Spinal cord (tissue), 10 donors: ENCODE data around the gene TEX48. TPM values are rescaled to one million over a fixed set of nuclear protein-coding genes. Genes with fewer than 3 reads are reported as not detected.
A peak's percentile ranks its signal among the peaks of the same experiment; 100 is the strongest.

ENCODE experiments used
- DNase-seq, 6 donors: peaks; one replicate each; pipeline versions ENCODE4 v3.0.0 to v3.0.0-alpha.2; 2013 to 2015; ENCODE audit warnings: low spot score in 6 of 6, low read depth in 4 of 6
- H3K27ac ChIP-seq: one replicate; pipeline ENCODE4 v1.5.1; 2013; ENCODE audit warnings: low read depth, low read length, control low read depth
- H3K27me3 ChIP-seq: one replicate; pipeline ENCODE4 v1.6.1; 2013; ENCODE audit warnings: low read length; ENCODE audit not compliant: control insufficient read depth, insufficient read depth
- H3K36me3 ChIP-seq: one replicate; pipeline ENCODE4 v1.6.1; 2013; ENCODE audit warnings: low read length; ENCODE audit not compliant: control insufficient read depth, insufficient read depth
- H3K4me1 ChIP-seq: one replicate; pipeline ENCODE4 v1.6.1; 2013; ENCODE audit warnings: low read length; ENCODE audit not compliant: control insufficient read depth, insufficient read depth
- H3K4me3 ChIP-seq: one replicate; pipeline ENCODE4 v1.5.1; 2013; ENCODE audit warnings: low read depth, low read length, control low read depth
- H3K9me3 ChIP-seq: one replicate; pipeline ENCODE4 v1.6.1; 2013; ENCODE audit warnings: low read length; ENCODE audit not compliant: control insufficient read depth, insufficient read depth
- WGBS: methylation state at CpG from one replicate; pipeline ENCODE4 v1.1.5; 2013; ENCODE audit warnings: missing lambda C conversion rate; ENCODE audit not compliant: insufficient coverage; 5-methylcytosine and 5-hydroxymethylcytosine counted together
- polyA plus RNA-seq, 2 donors: library from polyadenylated mRNA; unstranded; fragments of 120-200 nt; gene quantifications; one replicate each; pipeline ENCODE4 v1.2.1, GENCODE V29; 2013; ENCODE audit not compliant: insufficient read length in 2 of 2
- total RNA-seq, 2 donors: library from RNA; depleted of rRNA in 1 of 2; stranded (reverse); fragments of 120-200 nt in 1 of 2; fragments of >200 nt in 1 of 2; gene quantifications; one replicate each; pipeline versions ENCODE4 v1.2.3 to v1.2.4, GENCODE V29; 2013 to 2014
- donor health status: healthy.

The TEX48 gene
- total and polyA plus RNA-seq, 4 donors: not detected

DNA sequence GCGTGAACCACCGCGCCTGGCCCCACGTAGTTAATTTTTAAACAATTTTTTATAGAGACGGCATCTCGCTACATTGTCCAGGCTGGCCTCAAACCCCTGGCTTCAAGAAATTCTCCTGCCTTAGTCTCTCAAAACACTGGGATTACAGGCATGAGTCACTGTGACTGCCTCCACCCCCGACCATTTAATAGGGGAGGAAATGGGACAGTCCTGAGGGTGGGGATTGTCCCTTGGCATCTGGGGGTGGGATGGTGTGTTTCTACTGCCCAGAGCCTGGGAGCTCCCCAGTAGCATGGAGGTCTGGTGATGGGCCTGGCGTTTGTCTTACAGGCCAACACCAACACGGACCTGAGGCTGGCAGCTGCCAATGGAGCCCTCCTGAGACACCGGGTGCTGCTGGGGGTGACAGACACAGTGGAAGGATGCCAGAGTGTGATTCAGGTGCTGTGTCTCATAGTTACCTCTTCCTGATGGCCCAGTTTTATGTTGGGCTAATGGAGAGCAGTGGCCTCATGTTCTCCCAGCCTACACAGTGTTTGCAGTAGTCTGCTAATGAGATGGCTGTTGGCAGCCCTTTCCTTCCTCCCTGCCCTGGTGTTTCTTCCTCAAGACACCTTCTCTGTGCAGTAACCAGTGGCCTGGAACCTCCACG is 48.4 kb downstream of the TEX48 start:
- H3K9me3 ChIP-seq: no peaks in the 10 kb centered on the region
- no peak overlapping the region for H3K4me3 ChIP-seq
- H3K36me3 ChIP-seq: peaks cover 43% of the 10 kb centered on the region
- H3K27ac ChIP-seq: no peak overlapping the region
- 89% methylated on average over 6 of the region's 11 CpGs for WGBS
- no peaks in the 10 kb centered on the region for H3K4me1 ChIP-seq
- DNase-seq: no peak
- H3K27me3 ChIP-seq: no peaks in the 10 kb centered on the region

DNA sequence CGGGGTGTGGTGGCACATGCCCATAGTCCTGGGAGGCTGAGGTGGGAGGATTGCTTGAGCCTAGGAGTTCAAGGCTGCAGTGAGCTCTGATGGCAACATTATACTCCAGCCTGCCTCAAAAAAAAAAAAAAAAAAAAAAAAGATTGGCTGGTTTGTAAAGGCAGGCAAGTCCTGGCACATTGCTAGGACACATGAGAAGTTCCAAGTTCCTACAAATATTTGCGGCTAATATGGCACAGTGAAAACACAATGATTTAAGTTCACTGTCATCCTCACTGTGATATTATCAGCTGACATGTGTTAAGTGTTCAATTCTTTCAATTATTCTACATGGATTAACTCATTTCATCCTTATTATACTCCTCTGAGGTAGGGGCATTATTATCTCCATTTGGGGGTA is 50.8 kb downstream of the TEX48 start:
- WGBS: 40% methylated on average over 1 of the region's 2 CpGs

DNA sequence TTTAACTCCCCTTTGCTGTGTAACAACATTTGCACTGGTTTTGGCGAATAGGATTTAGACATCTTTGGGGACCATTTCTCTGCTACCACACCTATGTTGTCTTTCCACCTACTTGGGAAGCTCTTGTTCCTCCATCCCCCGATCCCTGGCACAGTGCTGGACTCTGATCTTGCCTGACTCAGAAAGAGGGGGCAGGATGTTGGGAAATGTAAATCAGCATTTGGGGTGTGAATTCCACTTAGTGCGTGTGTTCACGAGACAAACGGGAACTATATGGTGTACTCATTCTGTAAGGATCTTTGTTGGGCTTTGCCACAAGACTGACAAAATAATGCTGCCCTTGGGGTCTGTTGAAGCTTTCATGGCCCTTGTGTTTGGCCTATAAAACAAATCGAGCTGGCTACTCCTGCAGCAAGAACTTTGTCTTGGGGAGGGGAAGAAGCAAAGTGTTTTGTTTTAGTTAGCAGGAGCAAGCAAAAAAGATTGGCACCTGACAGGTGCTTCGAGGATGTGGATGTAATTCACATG is 52.4 kb downstream of the TEX48 start:
- H3K27me3 ChIP-seq: no peaks in the 10 kb centered on the region
- no peaks in the 10 kb centered on the region for H3K4me1 ChIP-seq
- WGBS: 58% methylated on average over 4 of the region's 7 CpGs
- H3K9me3 ChIP-seq: no peaks in the 10 kb centered on the region
- no peak for DNase-seq
- H3K36me3 ChIP-seq: peaks cover 38% of the 10 kb centered on the region
- no peak overlapping the region for H3K4me3 ChIP-seq
- no peak overlapping the region for H3K27ac ChIP-seq

More for the DNA sequence above, 50.8 kb downstream of the TEX48 start:
- Histone ChIP-seq H3K36me3 (peaks cover 46% of the 10 kb centered on the region), H3K4me3 (no peak overlapping the region), H3K4me1 (no peaks in the 10 kb centered on the region), H3K27ac (no peak overlapping the region), H3K27me3 (no peaks in the 10 kb centered on the region), H3K9me3 (no peaks in the 10 kb centered on the region)
- DNase-seq: no peak

DNA sequence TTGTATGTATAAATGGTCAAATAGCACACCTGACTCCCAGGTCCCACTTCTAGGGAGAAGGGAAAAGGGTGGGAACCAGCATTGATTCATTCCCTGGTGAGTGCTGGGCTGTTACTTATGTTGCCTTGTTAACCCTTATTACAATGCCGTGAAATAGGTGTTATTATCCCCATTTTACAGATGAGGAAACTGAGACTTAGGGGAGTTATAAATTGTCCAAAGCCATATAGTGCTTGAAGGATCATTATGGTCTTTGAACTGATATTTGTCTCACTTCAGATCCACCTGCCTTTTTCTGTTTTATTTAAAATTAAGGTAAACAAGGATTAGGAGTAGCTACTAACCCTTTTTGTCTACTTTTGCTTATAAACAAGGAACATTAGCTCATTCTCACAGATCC is 54.4 kb downstream of the TEX48 start:
- no CpG with 5 or more reads among the region's 1 CpG for WGBS
- no peak for DNase-seq
- Histone ChIP-seq H3K4me3 (no peak overlapping the region), H3K4me1 (no peaks in the 10 kb centered on the region), H3K36me3 (peaks cover 27% of the 10 kb centered on the region), H3K27ac (no peak overlapping the region), H3K9me3 (no peaks in the 10 kb centered on the region), H3K27me3 (no peaks in the 10 kb centered on the region)

DNA sequence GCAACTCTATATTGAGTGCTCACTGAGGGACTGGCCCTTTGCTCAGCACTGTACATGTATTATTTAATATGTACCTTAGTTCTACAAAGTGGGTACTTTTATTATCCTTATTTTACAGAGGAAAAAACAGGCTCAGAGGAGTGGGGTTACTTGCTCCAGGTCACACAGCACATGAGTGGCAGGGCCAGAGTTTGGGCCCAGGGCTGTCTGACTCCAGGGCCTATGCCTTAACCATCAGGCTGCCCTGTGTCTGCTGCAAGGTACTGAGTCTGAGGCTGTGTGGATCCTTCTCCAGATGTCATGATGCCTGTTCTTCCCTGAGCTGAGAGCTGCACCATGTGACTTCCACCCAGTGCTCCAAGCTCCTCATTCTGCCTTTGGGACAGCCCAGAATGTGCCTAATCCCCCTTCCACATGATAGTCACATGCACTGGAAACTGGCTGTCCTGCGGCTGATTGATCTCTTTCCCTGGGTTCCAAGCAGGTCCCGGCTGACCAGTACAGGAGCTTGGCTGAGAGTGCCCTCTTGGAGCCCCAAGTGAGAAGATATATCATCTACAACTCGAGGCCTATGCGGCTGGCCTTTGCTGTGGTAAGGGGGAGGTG is 55.5 kb downstream of the TEX48 start:
- H3K4me3 ChIP-seq: no peak overlapping the region
- peaks cover 34% of the 10 kb centered on the region for H3K36me3 ChIP-seq
- H3K27me3 ChIP-seq: no peaks in the 10 kb centered on the region
- no peaks in the 10 kb centered on the region for H3K9me3 ChIP-seq
- WGBS: 89% methylated on average over 4 of the region's 4 CpGs
- no peak overlapping the region for H3K27ac ChIP-seq
- DNase-seq: no peak
- H3K4me1 ChIP-seq: no peaks in the 10 kb centered on the region

DNA sequence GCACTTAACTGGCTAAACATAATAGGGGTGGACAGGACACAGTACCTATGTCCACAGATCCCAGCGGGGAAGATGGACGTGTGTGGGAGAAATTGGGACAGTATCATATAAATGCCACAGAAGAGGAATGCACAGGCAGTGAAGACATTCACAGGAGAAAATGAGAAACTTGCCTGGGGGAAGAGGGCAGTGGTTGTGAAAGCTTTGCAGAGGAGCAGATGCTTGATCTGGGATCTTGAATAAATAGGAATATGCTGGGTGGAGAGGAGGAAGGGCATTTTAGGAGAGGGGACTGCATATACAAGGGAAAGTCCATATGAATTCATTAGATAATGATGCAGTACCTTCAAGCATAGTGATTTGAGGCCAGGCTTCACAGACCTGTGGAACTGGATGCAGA is 57.3 kb downstream of the TEX48 start:
- Histone ChIP-seq H3K4me1 (no peaks in the 10 kb centered on the region), H3K9me3 (no peaks in the 10 kb centered on the region), H3K27ac (no peak overlapping the region), H3K36me3 (peaks cover 27% of the 10 kb centered on the region), H3K27me3 (no peaks in the 10 kb centered on the region), H3K4me3 (no peak overlapping the region)
- 100% methylated on average over 1 of the region's 2 CpGs for WGBS
- DNase-seq: no peak

DNA sequence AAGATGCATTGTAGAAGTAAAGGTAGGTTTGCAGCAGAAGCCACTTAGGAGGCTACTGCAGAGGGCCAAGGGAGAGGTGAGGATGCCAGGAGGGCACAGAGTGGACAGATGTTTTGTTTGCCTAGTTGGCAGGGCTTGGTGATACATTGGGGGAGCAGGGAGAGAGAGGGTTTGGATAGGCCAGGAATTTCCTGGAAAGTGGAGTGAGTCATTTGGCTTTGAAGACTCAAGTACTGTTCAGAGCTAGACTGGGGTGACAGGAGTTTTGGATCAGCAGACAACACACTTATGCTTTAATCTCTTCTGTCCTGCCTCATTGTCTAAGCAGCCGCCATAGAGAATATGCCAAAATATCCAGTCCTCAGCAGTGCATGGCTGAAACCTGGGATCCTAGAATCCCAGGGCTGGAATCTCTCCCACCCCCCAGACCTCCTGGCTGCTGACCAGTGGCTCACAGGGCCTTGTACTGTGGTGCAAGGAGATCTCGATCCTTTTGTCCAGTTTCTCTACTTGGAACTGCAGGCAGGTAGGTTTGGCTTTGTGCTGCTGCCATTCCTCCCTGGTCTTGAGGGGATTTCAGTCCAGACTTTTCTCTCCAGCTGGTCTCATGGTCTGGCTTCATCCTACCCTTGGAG is 59.9 kb downstream of the TEX48 start:
- DNase-seq: peak in 2 of 6 donors; percentile 4 to 10
- Histone ChIP-seq H3K27ac (no peak overlapping the region), H3K4me3 (no peak overlapping the region), H3K27me3 (no peaks in the 10 kb centered on the region), H3K36me3 (peaks cover 28% of the 10 kb centered on the region), H3K9me3 (no peaks in the 10 kb centered on the region), H3K4me1 (no peaks in the 10 kb centered on the region)
- WGBS: 90% methylated on average over 2 of the region's 2 CpGs

DNA sequence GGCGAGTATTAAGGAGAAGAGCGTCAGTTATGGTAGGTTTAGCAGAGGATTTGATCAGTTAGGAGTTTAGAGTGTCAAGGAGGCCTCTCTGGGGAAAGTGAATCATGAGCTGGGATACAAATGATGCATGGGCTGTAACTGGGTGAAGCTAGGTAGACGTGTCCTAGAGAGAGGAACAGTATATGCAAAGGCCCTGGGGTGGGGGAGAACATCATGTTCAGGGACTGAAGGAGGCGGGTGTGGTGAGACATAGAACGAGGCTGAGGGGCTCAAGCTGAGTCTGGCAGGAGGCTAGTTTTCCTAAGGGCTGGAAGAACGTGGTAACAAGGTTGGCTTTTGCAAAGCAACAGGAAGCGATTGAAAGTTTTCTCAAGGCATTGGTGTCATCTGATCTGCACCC is 60.4 kb downstream of the TEX48 start:
- no peaks in the 10 kb centered on the region for H3K4me1 ChIP-seq
- no peaks in the 10 kb centered on the region for H3K9me3 ChIP-seq
- H3K27ac ChIP-seq: no peak overlapping the region
- no peaks in the 10 kb centered on the region for H3K27me3 ChIP-seq
- WGBS: 90% methylated on average over 7 of the region's 7 CpGs
- H3K36me3 ChIP-seq: peaks cover 27% of the 10 kb centered on the region
- DNase-seq: no peak
- no peak overlapping the region for H3K4me3 ChIP-seq

DNA sequence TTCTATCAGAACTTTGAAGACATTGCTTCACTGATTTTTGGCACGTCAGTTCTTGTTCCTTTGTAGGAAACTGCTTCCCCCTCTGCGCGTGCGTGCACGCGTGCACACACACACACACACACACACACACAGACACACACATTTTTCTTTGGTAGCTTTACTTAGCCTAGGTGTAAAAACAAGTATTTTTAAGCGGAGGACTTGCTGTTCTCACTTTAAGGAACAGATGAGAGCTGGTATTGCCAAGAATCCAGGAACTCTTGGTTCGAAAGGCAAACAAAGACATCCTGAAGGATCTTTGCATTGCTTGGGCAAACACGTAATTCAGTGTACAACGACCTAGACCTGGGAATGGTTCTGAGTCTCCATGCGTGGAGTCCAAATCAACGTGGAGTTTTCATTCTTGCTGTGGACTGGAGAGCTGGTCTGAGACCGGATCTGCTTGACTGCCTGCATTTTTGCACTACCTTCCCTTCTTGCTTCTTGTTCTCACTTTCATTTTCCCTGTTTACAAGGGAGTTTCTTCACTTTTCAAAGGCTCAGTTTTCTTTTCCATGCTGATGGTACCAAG is 62.7 kb downstream of the TEX48 start:
- WGBS: 78% methylated on average over 6 of the region's 13 CpGs
- H3K9me3 ChIP-seq: no peaks in the 10 kb centered on the region
- H3K4me3 ChIP-seq: no peak overlapping the region
- H3K27ac ChIP-seq: no peak overlapping the region
- H3K27me3 ChIP-seq: no peaks in the 10 kb centered on the region
- H3K36me3 ChIP-seq: peaks cover 24% of the 10 kb centered on the region
- peak in 1 of 6 donors; percentile 30 for DNase-seq
- H3K4me1 ChIP-seq: no peaks in the 10 kb centered on the region
